OCI-LY1 (cell line): ENCODE results near the gene CMIP.

ENCODE experiments used
- CTCF ChIP-seq: fragments of 200-600 bp; sonication (generic), shearing (Covaris generic); IDR thresholded peaks from 2 replicates; pipeline ENCODE4 v1.5.1; 2017; ENCODE audit warnings: mild to moderate bottlenecking, antibody characterized with exemption, low read length, moderate library complexity, mixed read lengths
- EZH2 ChIP-seq: fragments of 200-600 bp; sonication (generic), shearing (Covaris generic); IDR thresholded peaks from 2 replicates; pipeline ENCODE4 v1.8.0; 2017; ENCODE audit warnings: borderline replicate concordance, mixed run types, mild to moderate bottlenecking, antibody characterized with exemption, low read length, moderate library complexity, mixed read lengths

GRCh38 chr16:81692021-81692420, 247.4 kb downstream of the CMIP start:
- TF ChIP-seq CTCF (no peak), EZH2 (no peak)
